ENCODE results near the gene ZNF18.
"Not testable (repeated sequence)": the region's sequence is repeated elsewhere in the genome, so short reads cannot be mapped to it uniquely, and the experiment has no call there.

Gene ZNF18

DNA sequence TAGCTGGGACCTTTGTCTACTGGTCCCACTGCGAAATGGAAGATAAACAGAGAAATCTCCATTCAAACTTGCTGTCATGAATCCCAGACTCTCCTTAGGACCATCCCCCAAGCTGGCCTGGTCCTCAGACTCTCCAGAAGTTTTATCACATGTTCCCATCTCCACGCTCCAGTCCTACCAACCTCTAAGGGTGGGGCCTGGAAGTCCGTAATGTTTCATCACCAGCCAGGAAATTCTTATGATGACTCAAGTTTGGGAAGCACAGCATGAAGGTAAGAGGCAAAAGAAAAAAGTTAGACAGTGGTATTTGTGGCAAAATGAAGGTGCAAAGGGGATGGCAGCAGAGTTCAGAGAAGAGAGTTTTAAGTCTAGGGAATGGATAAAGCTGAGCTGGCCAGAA, 52.7 kb downstream of the ZNF18 start:
- TF ChIP-seq, protein P1, sequence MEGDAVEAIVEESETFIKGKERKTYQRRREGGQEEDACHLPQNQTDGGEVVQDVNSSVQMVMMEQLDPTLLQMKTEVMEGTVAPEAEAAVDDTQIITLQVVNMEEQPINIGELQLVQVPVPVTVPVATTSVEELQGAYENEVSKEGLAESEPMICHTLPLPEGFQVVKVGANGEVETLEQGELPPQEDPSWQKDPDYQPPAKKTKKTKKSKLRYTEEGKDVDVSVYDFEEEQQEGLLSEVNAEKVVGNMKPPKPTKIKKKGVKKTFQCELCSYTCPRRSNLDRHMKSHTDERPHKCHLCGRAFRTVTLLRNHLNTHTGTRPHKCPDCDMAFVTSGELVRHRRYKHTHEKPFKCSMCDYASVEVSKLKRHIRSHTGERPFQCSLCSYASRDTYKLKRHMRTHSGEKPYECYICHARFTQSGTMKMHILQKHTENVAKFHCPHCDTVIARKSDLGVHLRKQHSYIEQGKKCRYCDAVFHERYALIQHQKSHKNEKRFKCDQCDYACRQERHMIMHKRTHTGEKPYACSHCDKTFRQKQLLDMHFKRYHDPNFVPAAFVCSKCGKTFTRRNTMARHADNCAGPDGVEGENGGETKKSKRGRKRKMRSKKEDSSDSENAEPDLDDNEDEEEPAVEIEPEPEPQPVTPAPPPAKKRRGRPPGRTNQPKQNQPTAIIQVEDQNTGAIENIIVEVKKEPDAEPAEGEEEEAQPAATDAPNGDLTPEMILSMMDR (IDR thresholded peaks at IDR 0.05; ENCODE audit: insufficient read depth, low read length, poor library complexity, severe bottlenecking), result no peak
- H3K36me3 ChIP-seq (ENCODE audit: control insufficient read depth, insufficient read depth, low read length), result no peaks in the 10 kb centered on the region
- no peaks in the 10 kb centered on the region for H3K27me3 ChIP-seq (replicated peaks; ENCODE audit: control insufficient read depth, insufficient read depth, low read length)
- no peak for DNase-seq (ENCODE audit: extremely low read depth, insufficient read length)
- no peak overlapping the region for H3K4me3 ChIP-seq (replicated peaks; ENCODE audit: low read depth, low read length)

DNA sequence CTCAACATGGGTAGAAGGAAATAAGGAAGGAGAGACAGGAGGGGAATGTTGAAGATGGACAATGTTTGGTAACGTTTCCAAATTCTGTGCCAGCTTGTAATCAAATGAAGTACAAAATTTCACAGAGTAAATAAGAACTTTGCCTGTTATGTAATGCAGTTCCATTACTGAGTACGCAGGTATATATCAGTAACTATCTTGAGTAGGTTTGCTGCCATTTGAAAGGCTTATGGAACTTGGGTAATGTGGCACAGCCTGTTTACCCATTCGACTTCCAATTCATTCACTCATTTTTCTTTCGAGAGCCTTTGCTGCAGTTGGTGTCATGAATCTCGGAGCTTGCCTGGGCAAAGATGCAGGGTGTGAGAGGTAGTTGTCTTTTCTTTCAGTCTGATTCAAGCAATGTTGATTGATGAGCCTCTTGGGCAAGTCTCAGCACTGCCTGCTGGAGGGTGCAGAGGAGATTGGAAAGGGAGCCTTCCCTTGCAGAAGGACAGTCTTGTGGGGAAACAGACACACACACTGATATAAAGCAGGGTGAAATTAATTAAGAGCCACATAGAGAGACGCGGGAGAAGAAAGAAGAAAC, 53.4 kb downstream of the ZNF18 start:
- H3K36me3 ChIP-seq (ENCODE audit: control insufficient read depth, insufficient read depth, low read length), result no peaks in the 10 kb centered on the region
- TF ChIP-seq, protein P1 (IDR thresholded peaks at IDR 0.05; ENCODE audit: insufficient read depth, low read length, poor library complexity, severe bottlenecking), result no peak
- DNase-seq (ENCODE audit: extremely low read depth, insufficient read length), result no peak

DNA sequence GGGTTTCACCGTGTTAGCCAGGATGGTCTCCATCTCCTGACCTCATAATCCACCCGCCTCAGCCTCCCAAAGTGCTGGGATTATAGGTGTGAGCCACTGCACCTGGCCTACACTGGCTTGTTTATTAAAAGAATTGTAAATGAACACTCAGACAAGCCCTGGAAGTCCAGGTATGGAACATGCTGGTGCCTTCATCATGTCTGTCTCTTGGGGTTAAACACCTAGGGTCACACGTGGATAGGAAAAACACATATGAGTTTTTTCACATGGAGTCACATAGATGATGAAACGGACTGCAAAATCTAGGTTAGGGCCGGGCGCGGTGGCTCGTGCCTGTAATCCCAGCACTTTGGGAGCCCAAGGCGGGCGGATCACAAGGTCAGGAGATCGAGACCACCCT, 54.2 kb downstream of the ZNF18 start:
- H3K36me3 ChIP-seq (ENCODE audit: control insufficient read depth, insufficient read depth, low read length); DNase-seq (ENCODE audit: extremely low read depth, insufficient read length); H3K27me3 ChIP-seq (replicated peaks; ENCODE audit: control insufficient read depth, insufficient read depth, low read length): not testable (repeated sequence)

More for the DNA sequence above, 53.4 kb downstream of the ZNF18 start:
- no peak overlapping the region for H3K4me3 ChIP-seq (replicated peaks; ENCODE audit: low read depth, low read length)
- H3K27me3 ChIP-seq (replicated peaks; ENCODE audit: control insufficient read depth, insufficient read depth, low read length), result no peaks in the 10 kb centered on the region

GRCh38 chr17:11940904-11941303, 56.4 kb downstream of the ZNF18 start:
- Histone ChIP-seq H3K27me3 (replicated peaks; ENCODE audit: control insufficient read depth, insufficient read depth, low read length) (no peaks in the 10 kb centered on the region), H3K36me3 (ENCODE audit: control insufficient read depth, insufficient read depth, low read length) (no peaks in the 10 kb centered on the region), H3K4me3 (replicated peaks; ENCODE audit: low read depth, low read length) (no peak overlapping the region)
- no peak for DNase-seq (ENCODE audit: extremely low read depth, insufficient read length)
- TF ChIP-seq, protein P1 (IDR thresholded peaks at IDR 0.05; ENCODE audit: insufficient read depth, low read length, poor library complexity, severe bottlenecking), result no peak

More for the DNA sequence above, 54.2 kb downstream of the ZNF18 start:
- not testable (repeated sequence) for H3K4me3 ChIP-seq (replicated peaks; ENCODE audit: low read depth, low read length)

DNA sequence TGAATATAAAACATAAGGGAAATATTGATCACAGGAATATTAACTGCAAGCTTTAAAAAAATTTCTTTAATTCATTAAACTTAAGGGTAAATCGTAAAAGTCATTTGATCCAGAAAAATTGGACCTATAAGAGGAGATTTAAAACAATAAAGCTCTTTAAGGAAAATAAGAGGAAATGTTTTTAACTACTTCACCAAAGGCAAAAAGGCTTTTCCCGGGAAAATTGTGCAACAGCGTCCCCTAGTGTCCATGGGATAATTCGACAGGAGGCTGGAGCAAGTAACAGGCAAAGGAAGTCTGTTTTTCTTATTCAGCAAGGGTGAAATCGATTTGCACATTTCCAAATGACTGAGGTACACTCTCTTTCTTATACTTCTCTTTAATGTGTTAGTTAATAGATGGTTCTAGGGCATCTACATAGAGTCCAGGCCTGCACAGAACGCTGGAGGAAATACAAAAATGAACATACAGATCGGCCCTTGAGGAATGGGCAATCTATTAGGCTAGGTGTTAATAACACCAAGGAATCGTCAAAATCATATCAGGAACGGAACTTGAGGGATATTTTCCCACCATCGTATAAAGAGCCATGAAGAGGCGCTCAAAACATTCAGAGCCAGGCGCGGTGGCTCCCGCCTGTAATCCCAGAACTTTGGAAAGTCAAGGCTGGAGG, 61.4 kb downstream of the ZNF18 start:
- no peak for DNase-seq (ENCODE audit: extremely low read depth, insufficient read length)
- TF ChIP-seq, protein P1 (IDR thresholded peaks at IDR 0.05; ENCODE audit: insufficient read depth, low read length, poor library complexity, severe bottlenecking), result peak; percentile 66

DNA sequence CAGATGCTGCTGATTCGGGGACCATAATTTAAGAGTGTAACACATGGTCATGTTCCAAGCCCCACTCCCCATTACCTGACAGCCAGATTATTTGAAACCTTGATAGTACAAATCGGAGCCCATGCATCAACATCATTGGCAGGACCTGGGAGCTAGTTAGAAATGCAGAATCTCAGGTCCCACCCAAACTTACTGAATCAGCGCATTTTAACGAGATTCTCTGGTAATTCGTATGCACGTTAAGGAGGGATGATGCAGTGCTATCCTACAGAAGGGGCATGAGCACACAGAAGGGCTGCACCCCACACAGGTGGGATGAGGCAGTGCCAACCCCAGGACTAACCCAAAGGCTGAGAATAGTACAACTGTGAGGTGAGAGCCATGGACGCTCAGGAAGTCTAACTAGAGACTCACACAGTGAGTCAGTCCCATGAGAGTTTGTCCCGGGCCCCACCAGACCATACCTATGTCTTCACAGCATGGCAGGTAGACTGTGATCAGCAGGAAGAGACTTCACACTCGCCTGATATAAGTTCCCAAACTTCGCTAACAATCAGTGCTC, 64.9 kb downstream of the ZNF18 start:
- DNase-seq (ENCODE audit: extremely low read depth, insufficient read length), result no peak
- no peaks in the 10 kb centered on the region for H3K36me3 ChIP-seq (ENCODE audit: control insufficient read depth, insufficient read depth, low read length)
- H3K27me3 ChIP-seq (replicated peaks; ENCODE audit: control insufficient read depth, insufficient read depth, low read length), result no peaks in the 10 kb centered on the region
- TF ChIP-seq, protein P1 (IDR thresholded peaks at IDR 0.05; ENCODE audit: insufficient read depth, low read length, poor library complexity, severe bottlenecking), result no peak
- H3K4me3 ChIP-seq (replicated peaks; ENCODE audit: low read depth, low read length), result no peak overlapping the region

More for the DNA sequence above, 61.4 kb downstream of the ZNF18 start:
- H3K27me3 ChIP-seq (replicated peaks; ENCODE audit: control insufficient read depth, insufficient read depth, low read length), result no peaks in the 10 kb centered on the region
- no peak overlapping the region for H3K4me3 ChIP-seq (replicated peaks; ENCODE audit: low read depth, low read length)
- H3K36me3 ChIP-seq (ENCODE audit: control insufficient read depth, insufficient read depth, low read length), result no peaks in the 10 kb centered on the region

All from GM06990 (cell line).